ENCODE data around the gene F2RL1. TPM values are rescaled to one million over a fixed set of nuclear protein-coding genes. Genes with fewer than 3 reads are reported as not detected.

The F2RL1 gene
- total and polyA plus RNA-seq, 2 of the 8 experiments (the other 6 are each of a cell fraction or from before 2014, with no cell fraction given) = 23.2 to 26.6 TPM

DNA sequence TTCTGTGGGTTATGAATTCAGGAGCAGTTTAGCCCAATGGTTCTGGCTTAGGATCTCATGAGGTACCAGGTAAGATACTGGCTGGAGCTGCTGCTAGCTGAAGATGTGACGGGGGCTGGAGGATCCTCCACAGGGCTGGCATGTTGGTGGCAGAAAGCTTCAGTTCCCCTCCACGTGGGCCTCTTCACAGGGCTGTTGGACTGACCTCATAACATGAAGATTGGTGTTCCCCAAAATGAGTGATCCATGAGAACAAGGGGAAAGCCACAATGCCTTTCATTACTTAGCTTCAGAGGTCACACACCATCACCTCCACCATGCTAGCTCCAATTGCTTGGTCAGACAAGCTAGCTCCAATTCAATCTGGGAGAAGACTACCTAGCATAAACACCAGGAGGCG is 22.5 kb downstream of the F2RL1 start:
- Histone ChIP-seq H3K4me2 (ENCODE audit: insufficient read depth in 1 of 2, low read depth in 2 of 2, low read length in 2 of 2) (no peak overlapping the region), H4K8ac (ENCODE audit: extremely low read depth, insufficient read depth, low read length) (no peak overlapping the region), H3K36me3 (ENCODE audit: control insufficient read depth in 2 of 4, insufficient read depth in 4 of 4, low read length in 3 of 4) (no peaks in the 10 kb centered on the region), H2AK5ac (ENCODE audit: low read depth, low read length) (no peak overlapping the region), H4K91ac (replicated peaks; ENCODE audit: insufficient read length, low read length) (no peak overlapping the region), H4K20me1 (replicated peaks in 1 of 2; ENCODE audit: control insufficient read depth in 1 of 2, insufficient read depth in 2 of 2, low read length in 2 of 2) (no peaks in the 10 kb centered on the region), H3K9me3 (ENCODE audit: insufficient read depth in 2 of 2, low read depth in 1 of 2, low read length in 1 of 2) (0 out of 4 replicates have a peak, but pooled peaks cover 0 to 4% of the 10 kb centered on the region in 2 experiments), H3K4me1 (replicated peaks in 1 of 4; ENCODE audit: control insufficient read depth in 3 of 4, insufficient read depth in 4 of 4, low read length in 3 of 4) (peaks cover 0 to 3% (median 0%) of the 10 kb centered on the region in 4 experiments; a peak in 3 of 7 replicates), H3K79me1 (ENCODE audit: low read depth, low read length) (no peaks in the 10 kb centered on the region; the same call in 1 of the 2 replicates), H2BK5ac (ENCODE audit: low read depth, low read length) (no peak overlapping the region), H2BK12ac (ENCODE audit: low read depth, low read length) (no peak overlapping the region), H3K27me3 (replicated peaks in 1 of 4; ENCODE audit: control insufficient read depth in 3 of 4, extremely low read depth in 1 of 4, insufficient read depth in 3 of 4, low read length in 3 of 4) (no peaks in the 10 kb centered on the region; a peak in 2 of 7 replicates), H3K18ac (ENCODE audit: extremely low read depth, low read length) (no peak overlapping the region), H2BK15ac (ENCODE audit: low read length) (no peak overlapping the region), H4K5ac (ENCODE audit: insufficient read length, low read depth, low read length) (no peak overlapping the region), H3K23ac (ENCODE audit: insufficient read length) (no peak overlapping the region), H3K56ac (replicated peaks; ENCODE audit: insufficient read length, low read depth, low read length) (no peak overlapping the region), H2BK120ac (replicated peaks; ENCODE audit: low read depth, low read length) (no peak overlapping the region), H3K23me2 (ENCODE audit: low read depth, low read length) (no peaks in the 10 kb centered on the region), H3K14ac (ENCODE audit: insufficient read length) (no peak overlapping the region), H3K9ac (replicated peaks in 1 of 4; ENCODE audit: extremely low read depth in 1 of 4, low read depth in 3 of 4, low read length in 3 of 4) (no peak overlapping the region), H3K4ac (replicated peaks; ENCODE audit: insufficient read length, low read depth, low read length) (no peak overlapping the region), H2AFZ (ENCODE audit: low read length) (no peak overlapping the region), H3K79me2 (ENCODE audit: control insufficient read depth in 1 of 2, insufficient read depth in 2 of 2, low read length in 2 of 2) (no peaks in the 10 kb centered on the region), H2BK20ac (ENCODE audit: low read length) (no peak overlapping the region), H3K27ac (ENCODE audit: low read depth, low read length) (no peak overlapping the region), H3K4me3 (ENCODE audit: extremely low read depth in 1 of 4, insufficient read depth in 2 of 4, low read depth in 3 of 4, low read length in 4 of 4) (no peak overlapping the region)
- DNase-seq (ENCODE audit: low read depth in 1 of 2, low spot score in 2 of 2) = no peak
- no peak for TF ChIP-seq USF2 (IDR thresholded peaks at IDR 0.05; ENCODE audit: low read length)
- TF ChIP-seq FOSL1 (IDR thresholded peaks at IDR 0.05; ENCODE audit: insufficient read depth, low read depth, low read length) = no peak
- TF ChIP-seq SP1 (IDR thresholded peaks at IDR 0.05; ENCODE audit: low read depth, low read length) = no peak
- TF ChIP-seq TBP (IDR thresholded peaks at IDR 0.05; ENCODE audit: low read depth, low read length) = no peak
- no peak for TF ChIP-seq BCL11A (IDR thresholded peaks at IDR 0.05; ENCODE audit: low read depth in 2 of 2, low read length in 2 of 2)
- TF ChIP-seq TEAD4 (IDR thresholded peaks at IDR 0.05; ENCODE audit: low read depth, low read length) = no peak
- no peak for TF ChIP-seq SP2 (IDR thresholded peaks at IDR 0.05; ENCODE audit: low read length)
- TF ChIP-seq TAF7 (optimal IDR thresholded peaks at IDR 0.05; ENCODE audit: borderline replicate concordance, low read depth, low read length) = no peak
- no peak for TF ChIP-seq SUZ12 (IDR thresholded peaks at IDR 0.05; ENCODE audit: low read length)
- TF ChIP-seq NRF1 (IDR thresholded peaks at IDR 0.05; ENCODE audit: low read depth, low read length) = no peak
- ChIA-PET POLR2A (ENCODE audit: partially characterized antibody) (interaction anchor here (0.7 to 1.0 kb wide), 2 partner anchors 12 to 57 kb away, joined by 3 read pairs; no protein-coding TSS in a partner anchor), CTCF (ENCODE audit: partially characterized antibody) (interaction anchor here (1.0 to 2.6 kb wide), 6 partner anchors 10 to 175 kb away, joined by 3 to 13 read pairs (median 3); partner anchors contain the start of gene F2RL1)
- no peak for FAIRE-seq
- 83% methylated on average over 3 of the region's 3 CpGs; no CpG with 5 or more reads in 1 of the 2 experiments for WGBS, 2 experiments (ENCODE audit: extremely low coverage in 1 of 2, insufficient coverage in 1 of 2, insufficient read length in 1 of 2, insufficient replicate concordance in 2 of 2, low coverage in 1 of 2, low lambda C conversion rate in 2 of 2, missing lambda C conversion rate in 1 of 2)
